Natural killer cell (primary cell): Measurements from ENCODE around the gene MED7. TPM values are rescaled to one million over a fixed set of nuclear protein-coding genes. Genes with fewer than 3 reads are reported as not detected.
A peak's percentile ranks its signal among the peaks of the same experiment; 100 is the strongest.

Experiments
- ATAC-seq, 3 donors: fragments of 150-1000 bp in 2 of 3; fragments of 200-7000 bp in 1 of 3; cut with Tn5 transposase; 1 replicate in 1 of 3; 2 replicates in 2 of 3; pipeline ENCODE4 v1.10.0; 2021; ENCODE audit warnings: mild to moderate bottlenecking in 2 of 3, moderate library complexity in 2 of 3
- DNase-seq, 2 donors: peaks; one replicate each; pipeline versions ENCODE4 v3.0.0 to v3.0.0-alpha.2; 2013 to 2021; ENCODE audit warnings: mixed read lengths in 1 of 2
- H3K27ac ChIP-seq: one replicate; pipeline ENCODE4 v1.5.1; 2013; ENCODE audit warnings: mild to moderate bottlenecking, low read length
- H3K27me3 ChIP-seq: one replicate; pipeline ENCODE4 v1.6.1; 2013; ENCODE audit warnings: low read length; ENCODE audit not compliant: control insufficient read depth, insufficient read depth
- H3K36me3 ChIP-seq: one replicate; pipeline ENCODE4 v1.6.1; 2013; ENCODE audit warnings: low read length; ENCODE audit not compliant: control insufficient read depth, insufficient read depth
- H3K4me1 ChIP-seq: one replicate; pipeline ENCODE4 v1.6.1; 2013; ENCODE audit warnings: low read length; ENCODE audit not compliant: control insufficient read depth, insufficient read depth
- H3K4me3 ChIP-seq: one replicate; pipeline ENCODE4 v1.5.1; 2013; ENCODE audit warnings: low read length
- H3K9me3 ChIP-seq: one replicate; pipeline ENCODE4 v1.6.1; 2013; ENCODE audit warnings: low read length; ENCODE audit not compliant: control insufficient read depth, insufficient read depth
- H3K27ac Mint-ChIP-seq, 2 donors: one replicate each; pipeline ENCODE4 v1.8.0; 2022; ENCODE audit warnings: mild to moderate bottlenecking in 2 of 2, mixed read lengths in 2 of 2, moderate library complexity in 1 of 2
- H3K27me3 Mint-ChIP-seq, 2 donors: one replicate each; pipeline ENCODE4 v1.8.0; 2022; ENCODE audit warnings: low read depth in 2 of 2, mixed read lengths in 2 of 2
- H3K36me3 Mint-ChIP-seq: one replicate; pipeline ENCODE4 v1.8.0; 2022; ENCODE audit warnings: mixed read lengths
- H3K4me1 Mint-ChIP-seq, 2 donors: one replicate each; pipeline ENCODE4 v1.8.0; 2022; ENCODE audit warnings: mixed read lengths in 2 of 2
- H3K4me3 Mint-ChIP-seq: one replicate; pipeline ENCODE4 v1.8.0; 2022; ENCODE audit warnings: mild to moderate bottlenecking, moderate library complexity, mixed read lengths
- H3K9me3 Mint-ChIP-seq, 2 donors: one replicate each; pipeline ENCODE4 v1.8.0; 2022; ENCODE audit warnings: mixed read lengths in 2 of 2
- CTCF ChIP-seq: fragments of 200-600 bp; IDR thresholded peaks from one replicate; pipeline ENCODE4 v1.8.0; 2022; ENCODE audit warnings: antibody characterized with exemption
- WGBS: methylation state at CpG from one replicate; pipeline ENCODE4 v1.1.7; 2013; ENCODE audit warnings: missing lambda C conversion rate; ENCODE audit not compliant: insufficient coverage; 5-methylcytosine and 5-hydroxymethylcytosine counted together
- intact Hi-C: fragments of 100-400 bp; cut with micrococcal nuclease; formaldehyde crosslinking; loops from one replicate; pipeline ENCODE4 v1.14.2; 2022
- total RNA-seq, 4 donors: library from RNA; stranded (reverse); fragments of 120-200 nt in 1 of 4; gene quantifications; one replicate each; pipeline versions ENCODE4 v1.2.3 to v1.2.4, GENCODE V29; 2013 to 2022

The MED7 gene
- total RNA-seq, 3 donors from 2014 or later (not counting 1 experiment from before 2014, with no cell fraction given), result 9.6 to 13.3 (median 12.4) TPM

- ATAC-seq, result no peak
- Histone ChIP-seq H3K4me3 (no peak overlapping the region), H3K4me1 (no peaks in the 10 kb centered on the region), H3K36me3 (no peaks in the 10 kb centered on the region), H3K27ac (no peak overlapping the region), H3K27me3 (no peaks in the 10 kb centered on the region), H3K9me3 (no peaks in the 10 kb centered on the region)
- 93% methylated on average over 6 of the region's 6 CpGs for WGBS
- no peak for DNase-seq
- H3K27me3 Mint-ChIP-seq, result peaks cover 0 to 4% of the 10 kb centered on the region in 2 donors
- intact Hi-C loops, result no loop called here
- H3K4me3 Mint-ChIP-seq, result no peak overlapping the region
- H3K9me3 Mint-ChIP-seq, result no peaks in the 10 kb centered on the region
- TF ChIP-seq CTCF, result no peak
- no peaks in the 10 kb centered on the region for H3K36me3 Mint-ChIP-seq
- H3K4me1 Mint-ChIP-seq, result peaks cover 10 to 11% of the 10 kb centered on the region in 2 donors
- H3K27ac Mint-ChIP-seq, result no peak overlapping the region
These were observed 19.3 kb upstream of the MED7 start for GRCh38 chr5:157161996-157162395.

- H3K27ac Mint-ChIP-seq, result no peak overlapping the region
- H3K4me1 Mint-ChIP-seq, result peaks cover 15 to 17% of the 10 kb centered on the region in 2 donors
- Histone ChIP-seq H3K4me1 (no peaks in the 10 kb centered on the region), H3K4me3 (no peak overlapping the region), H3K27ac (peak overlapping the region; percentile 13), H3K9me3 (no peaks in the 10 kb centered on the region), H3K36me3 (no peaks in the 10 kb centered on the region), H3K27me3 (no peaks in the 10 kb centered on the region)
- peak in 1 of 2 donors; percentile 80 for DNase-seq
- H3K9me3 Mint-ChIP-seq, result no peaks in the 10 kb centered on the region
- no peaks in the 10 kb centered on the region for H3K36me3 Mint-ChIP-seq
- peaks cover 0 to 4% of the 10 kb centered on the region in 2 donors for H3K27me3 Mint-ChIP-seq
- no peak overlapping the region for H3K4me3 Mint-ChIP-seq
- ATAC-seq, result no peak
- no peak for TF ChIP-seq CTCF
- intact Hi-C loops, result no loop called here
- WGBS, result 90% methylated on average over 4 of the region's 4 CpGs
These were observed 17.3 kb upstream of the MED7 start for GRCh38 chr5:157160001-157160400.

GRCh38 chr5:157159209-157159751 lies 16.6 kb upstream of the MED7 start:
- Histone ChIP-seq H3K9me3 (no peaks in the 10 kb centered on the region), H3K27ac (no peak overlapping the region), H3K27me3 (no peaks in the 10 kb centered on the region), H3K36me3 (no peaks in the 10 kb centered on the region), H3K4me1 (no peaks in the 10 kb centered on the region), H3K4me3 (no peak overlapping the region)
- no peak overlapping the region for H3K27ac Mint-ChIP-seq
- 74% methylated on average over 5 of the region's 6 CpGs for WGBS
- intact Hi-C loops, result no loop called here
- DNase-seq (peak in 1 of 2 donors; percentile 78), ATAC-seq (peak in 1 of 3 donors; percentile 40)
- no peaks in the 10 kb centered on the region for H3K9me3 Mint-ChIP-seq
- peaks cover 0 to 4% of the 10 kb centered on the region in 2 donors for H3K27me3 Mint-ChIP-seq
- H3K36me3 Mint-ChIP-seq, result no peaks in the 10 kb centered on the region
- TF ChIP-seq CTCF, result no peak
- no peak overlapping the region for H3K4me3 Mint-ChIP-seq
- H3K4me1 Mint-ChIP-seq, result peaks cover 20 to 21% of the 10 kb centered on the region in 2 donors
